HepG2 (cell line): ENCODE measurements around the gene SLU7. TPM values are rescaled to one million over a fixed set of nuclear protein-coding genes. Genes with fewer than 3 reads are reported as not detected.

ENCODE experiments used
- ARID5B ChIP-seq: IDR thresholded peaks from 2 replicates; pipeline ENCODE4 v1.4.0; 2020; ENCODE audit warnings: mild to moderate bottlenecking, missing genetic modification reagents
- BCL6 ChIP-seq: IDR thresholded peaks from 2 replicates; pipeline ENCODE4 v1.6.1; 2016; ENCODE audit warnings: missing genetic modification reagents, missing compliant biosample characterization
- EP300 ChIP-seq, 3 experiments: sonication (generic) in 1 of 3; formaldehyde crosslinking in 1 of 3; IDR thresholded peaks; 2 replicates each; pipeline versions ENCODE4 v1.5.1 to v1.6.1; 2011 to 2020; ENCODE audit warnings: low read depth in 2 of 3, low read length in 2 of 3, borderline replicate concordance in 1 of 3, improper control_type of control experiment in 1 of 3, mild to moderate bottlenecking in 1 of 3, missing genetic modification reagents in 1 of 3, moderate library complexity in 1 of 3
- MED1 ChIP-seq: sonication (generic); formaldehyde crosslinking; IDR thresholded peaks from 2 replicates; pipeline ENCODE4 v1.4.0; 2020; ENCODE audit warnings: missing genetic modification reagents
- NPAS2 ChIP-seq: sonication (generic); formaldehyde crosslinking; IDR thresholded peaks from 2 replicates; pipeline ENCODE4 v1.8.0; 2022; ENCODE audit warnings: mild to moderate bottlenecking, missing genetic modification reagents, borderline replicate concordance
- NR3C1 ChIP-seq: sonication (generic); formaldehyde crosslinking; IDR thresholded peaks from 2 replicates; pipeline ENCODE4 v1.4.0; 2020; ENCODE audit warnings: missing genetic modification reagents
- REST ChIP-seq, 2 experiments: IDR thresholded peaks; 2 replicates each; pipeline ENCODE4 v1.6.1; 2011 to 2012; ENCODE audit warnings: low read length in 2 of 2, borderline replicate concordance in 1 of 2, low read depth in 1 of 2, mild to moderate bottlenecking in 1 of 2, moderate library complexity in 1 of 2
- SMAD3 ChIP-seq: sonication (generic); formaldehyde crosslinking; IDR thresholded peaks from 2 replicates; pipeline ENCODE4 v1.4.0; 2020; ENCODE audit warnings: missing genetic modification reagents
- ZNF878 ChIP-seq: sonication (generic); formaldehyde crosslinking; IDR thresholded peaks from 2 replicates; pipeline ENCODE4 v1.8.1; 2023; ENCODE audit warnings: mild to moderate bottlenecking, missing genetic modification reagents, moderate library complexity
- polyA plus RNA-seq, 8 experiments: library from polyadenylated mRNA; depleted of rRNA in 3 of 8; stranded (reverse) in 7 of 8; unstranded in 1 of 8; fragments of >200 nt; fragmentation: Illumina TruSeq in 4 of 8; extraction: Trizol in 4 of 8; gene quantifications; 2 replicates each; pipeline versions ENCODE4 v1.2.1 to v1.2.3, GENCODE V29; 2011 to 2016; ENCODE audit warnings: low read depth in 4 of 8, missing spikeins in 1 of 8, mixed read lengths in 1 of 8; ENCODE audit not compliant: insufficient read depth in 1 of 8
- total RNA-seq, 5 experiments: library from RNA; depleted of rRNA; stranded (reverse); fragments of >200 nt; fragmentation: Illumina TruSeq; extraction: Trizol; gene quantifications; 2 replicates each; pipeline ENCODE4 v1.2.3, GENCODE V29; 2016; ENCODE audit warnings: low read depth in 1 of 5
- TF ChIP-seq, protein P1 (sequence below): sonication (generic); formaldehyde crosslinking; conservative IDR thresholded peaks from 2 replicates; pipeline ENCODE4 v1.4.0; 2020; ENCODE audit warnings: mild to moderate bottlenecking, missing genetic modification reagents, moderate library complexity
- TF ChIP-seq, protein P2 (sequence below): sonication (generic); formaldehyde crosslinking; IDR thresholded peaks from 2 replicates; pipeline ENCODE4 v1.4.0; 2020; ENCODE audit warnings: missing genetic modification reagents, borderline replicate concordance
- TF ChIP-seq, protein P3 (sequence below): sonication (generic); formaldehyde crosslinking; conservative IDR thresholded peaks from 2 replicates; pipeline ENCODE4 v1.4.0; 2020; ENCODE audit warnings: missing genetic modification reagents

SLU7 gene
- total and polyA plus RNA-seq, 2 of the 13 experiments (the other 11 are each of a cell fraction or from before 2014, with no cell fraction given) = 24.0 to 39.2 TPM

- TF ChIP-seq, protein P1, sequence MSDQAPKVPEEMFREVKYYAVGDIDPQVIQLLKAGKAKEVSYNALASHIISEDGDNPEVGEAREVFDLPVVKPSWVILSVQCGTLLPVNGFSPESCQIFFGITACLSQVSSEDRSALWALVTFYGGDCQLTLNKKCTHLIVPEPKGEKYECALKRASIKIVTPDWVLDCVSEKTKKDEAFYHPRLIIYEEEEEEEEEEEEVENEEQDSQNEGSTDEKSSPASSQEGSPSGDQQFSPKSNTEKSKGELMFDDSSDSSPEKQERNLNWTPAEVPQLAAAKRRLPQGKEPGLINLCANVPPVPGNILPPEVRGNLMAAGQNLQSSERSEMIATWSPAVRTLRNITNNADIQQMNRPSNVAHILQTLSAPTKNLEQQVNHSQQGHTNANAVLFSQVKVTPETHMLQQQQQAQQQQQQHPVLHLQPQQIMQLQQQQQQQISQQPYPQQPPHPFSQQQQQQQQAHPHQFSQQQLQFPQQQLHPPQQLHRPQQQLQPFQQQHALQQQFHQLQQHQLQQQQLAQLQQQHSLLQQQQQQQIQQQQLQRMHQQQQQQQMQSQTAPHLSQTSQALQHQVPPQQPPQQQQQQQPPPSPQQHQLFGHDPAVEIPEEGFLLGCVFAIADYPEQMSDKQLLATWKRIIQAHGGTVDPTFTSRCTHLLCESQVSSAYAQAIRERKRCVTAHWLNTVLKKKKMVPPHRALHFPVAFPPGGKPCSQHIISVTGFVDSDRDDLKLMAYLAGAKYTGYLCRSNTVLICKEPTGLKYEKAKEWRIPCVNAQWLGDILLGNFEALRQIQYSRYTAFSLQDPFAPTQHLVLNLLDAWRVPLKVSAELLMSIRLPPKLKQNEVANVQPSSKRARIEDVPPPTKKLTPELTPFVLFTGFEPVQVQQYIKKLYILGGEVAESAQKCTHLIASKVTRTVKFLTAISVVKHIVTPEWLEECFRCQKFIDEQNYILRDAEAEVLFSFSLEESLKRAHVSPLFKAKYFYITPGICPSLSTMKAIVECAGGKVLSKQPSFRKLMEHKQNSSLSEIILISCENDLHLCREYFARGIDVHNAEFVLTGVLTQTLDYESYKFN (CRISPR knock-in tag) = peak; percentile 73
- TF ChIP-seq BCL6 (peak; percentile 42; the same call in 1 of the 2 replicates), SMAD3 (CRISPR knock-in tag) (peak; percentile 57; the same call in 1 of the 2 replicates), REST (IDR thresholded peaks at IDR 0.05; ENCODE audit: borderline replicate concordance in 1 of 2, low read depth in 1 of 2, low read length in 2 of 2) (no peak), NR3C1 (CRISPR knock-in tag) (no peak), ARID5B (CRISPR knock-in tag) (peak; percentile 79), NPAS2 (CRISPR knock-in tag) (no peak), ZNF878 (CRISPR knock-in tag) (no peak), EP300 (IDR thresholded peaks at IDR 0.05; ENCODE audit: low read depth in 2 of 2, low read length in 2 of 2) (peak in 1 of 2 experiments; percentile 65; a peak in 2 of 4 replicates), EP300 (CRISPR knock-in tag; IDR thresholded peaks at IDR 0.05; ENCODE audit: borderline replicate concordance) (no peak), MED1 (peak; percentile 79)
- TF ChIP-seq, protein P2, sequence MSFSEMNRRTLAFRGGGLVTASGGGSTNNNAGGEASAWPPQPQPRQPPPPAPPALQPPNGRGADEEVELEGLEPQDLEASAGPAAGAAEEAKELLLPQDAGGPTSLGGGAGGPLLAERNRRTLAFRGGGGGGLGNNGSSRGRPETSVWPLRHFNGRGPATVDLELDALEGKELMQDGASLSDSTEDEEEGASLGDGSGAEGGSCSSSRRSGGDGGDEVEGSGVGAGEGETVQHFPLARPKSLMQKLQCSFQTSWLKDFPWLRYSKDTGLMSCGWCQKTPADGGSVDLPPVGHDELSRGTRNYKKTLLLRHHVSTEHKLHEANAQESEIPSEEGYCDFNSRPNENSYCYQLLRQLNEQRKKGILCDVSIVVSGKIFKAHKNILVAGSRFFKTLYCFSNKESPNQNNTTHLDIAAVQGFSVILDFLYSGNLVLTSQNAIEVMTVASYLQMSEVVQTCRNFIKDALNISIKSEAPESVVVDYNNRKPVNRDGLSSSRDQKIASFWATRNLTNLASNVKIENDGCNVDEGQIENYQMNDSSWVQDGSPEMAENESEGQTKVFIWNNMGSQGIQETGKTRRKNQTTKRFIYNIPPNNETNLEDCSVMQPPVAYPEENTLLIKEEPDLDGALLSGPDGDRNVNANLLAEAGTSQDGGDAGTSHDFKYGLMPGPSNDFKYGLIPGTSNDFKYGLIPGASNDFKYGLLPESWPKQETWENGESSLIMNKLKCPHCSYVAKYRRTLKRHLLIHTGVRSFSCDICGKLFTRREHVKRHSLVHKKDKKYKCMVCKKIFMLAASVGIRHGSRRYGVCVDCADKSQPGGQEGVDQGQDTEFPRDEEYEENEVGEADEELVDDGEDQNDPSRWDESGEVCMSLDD = no peak
- TF ChIP-seq, protein P3, sequence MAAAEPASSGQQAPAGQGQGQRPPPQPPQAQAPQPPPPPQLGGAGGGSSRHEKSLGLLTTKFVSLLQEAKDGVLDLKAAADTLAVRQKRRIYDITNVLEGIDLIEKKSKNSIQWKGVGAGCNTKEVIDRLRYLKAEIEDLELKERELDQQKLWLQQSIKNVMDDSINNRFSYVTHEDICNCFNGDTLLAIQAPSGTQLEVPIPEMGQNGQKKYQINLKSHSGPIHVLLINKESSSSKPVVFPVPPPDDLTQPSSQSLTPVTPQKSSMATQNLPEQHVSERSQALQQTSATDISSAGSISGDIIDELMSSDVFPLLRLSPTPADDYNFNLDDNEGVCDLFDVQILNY (CRISPR knock-in tag) = no peak
These were observed 45.0 kb upstream of the SLU7 start (continued) for GRCh38 chr5:160463740-160464465.
